Stomach (tissue), 4 donors: ENCODE results near the gene WDR1.

Experiments used
- POLR2A ChIP-seq, 4 donors: fragments of 450-650 bp; IDR thresholded peaks; one replicate each; pipeline ENCODE4 v1.6.1; 2016; ENCODE audit warnings: antibody characterized with exemption in 4 of 4, control low read depth in 2 of 4, mild to moderate bottlenecking in 1 of 4, moderate library complexity in 1 of 4
- POLR2AphosphoS5 ChIP-seq, 3 donors: sonication (generic); formaldehyde crosslinking; IDR thresholded peaks; one replicate each; pipeline ENCODE4 v1.6.1; 2016; ENCODE audit warnings: antibody characterized with exemption in 3 of 3
- TF ChIP-seq, protein P1 (sequence below), 7 experiments: fragments of 450-650 bp in 4 of 7; fragments of 200-600 bp in 3 of 7; sonication (generic) in 3 of 7; IDR thresholded peaks; one replicate each; pipeline ENCODE4 v1.5.1; 2016 to 2019; ENCODE audit warnings: antibody characterized with exemption in 7 of 7, control low read depth in 2 of 7, mild to moderate bottlenecking in 1 of 7

DNA sequence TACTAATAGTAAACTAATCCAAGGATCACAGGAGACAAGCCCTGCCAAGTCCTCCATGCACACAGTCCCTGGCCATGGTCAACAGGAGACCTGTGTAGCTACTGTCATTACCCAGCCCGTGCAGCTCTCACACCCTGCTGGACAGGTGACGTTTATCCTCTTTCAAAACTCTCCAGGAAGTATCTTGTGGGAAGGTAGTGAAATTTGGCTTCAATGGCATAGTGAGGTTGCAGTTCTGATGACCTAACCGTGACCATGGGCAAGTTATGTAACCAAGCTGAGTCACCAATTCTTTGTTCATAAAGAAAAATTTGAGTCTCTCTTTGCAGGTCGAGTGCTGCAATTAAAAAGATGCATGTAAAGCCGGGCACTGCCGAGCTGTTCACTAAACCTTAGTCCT lies 84.0 kb downstream of the WDR1 start:
- TF ChIP-seq POLR2A (IDR thresholded peaks at IDR 0.05) (no peak), POLR2AphosphoS5 (IDR thresholded peaks at IDR 0.05) (peak in 1 of 3 donors; percentile 39)
- TF ChIP-seq, protein P1, sequence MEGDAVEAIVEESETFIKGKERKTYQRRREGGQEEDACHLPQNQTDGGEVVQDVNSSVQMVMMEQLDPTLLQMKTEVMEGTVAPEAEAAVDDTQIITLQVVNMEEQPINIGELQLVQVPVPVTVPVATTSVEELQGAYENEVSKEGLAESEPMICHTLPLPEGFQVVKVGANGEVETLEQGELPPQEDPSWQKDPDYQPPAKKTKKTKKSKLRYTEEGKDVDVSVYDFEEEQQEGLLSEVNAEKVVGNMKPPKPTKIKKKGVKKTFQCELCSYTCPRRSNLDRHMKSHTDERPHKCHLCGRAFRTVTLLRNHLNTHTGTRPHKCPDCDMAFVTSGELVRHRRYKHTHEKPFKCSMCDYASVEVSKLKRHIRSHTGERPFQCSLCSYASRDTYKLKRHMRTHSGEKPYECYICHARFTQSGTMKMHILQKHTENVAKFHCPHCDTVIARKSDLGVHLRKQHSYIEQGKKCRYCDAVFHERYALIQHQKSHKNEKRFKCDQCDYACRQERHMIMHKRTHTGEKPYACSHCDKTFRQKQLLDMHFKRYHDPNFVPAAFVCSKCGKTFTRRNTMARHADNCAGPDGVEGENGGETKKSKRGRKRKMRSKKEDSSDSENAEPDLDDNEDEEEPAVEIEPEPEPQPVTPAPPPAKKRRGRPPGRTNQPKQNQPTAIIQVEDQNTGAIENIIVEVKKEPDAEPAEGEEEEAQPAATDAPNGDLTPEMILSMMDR (IDR thresholded peaks at IDR 0.05), result no peak
